Heart left ventricle (tissue), 16 donors: ENCODE data around the gene SNRPA. TPM values are rescaled to one million over a fixed set of nuclear protein-coding genes. Genes with fewer than 3 reads are reported as not detected.

ENCODE experiments used
- ATAC-seq, 4 donors: fragments of 200-7000 bp; cut with Tn5 transposase; one replicate each; pipeline ENCODE4 v1.9.1; 2020 to 2022; ENCODE audit warnings: moderate library complexity in 4 of 4, mild to moderate bottlenecking in 3 of 4, moderate number of reproducible peaks in 1 of 4
- DNase-seq, 5 donors: peaks; one replicate each; pipeline ENCODE4 v3.0.0-alpha.2; 2020
- H3K27ac ChIP-seq, 12 donors: fragments of 200-600 bp; sonication (generic) in 4 of 12; one replicate each; pipeline versions ENCODE4 v1.5.0 to v1.8.0; 2016 to 2022; ENCODE audit warnings: mild to moderate bottlenecking in 2 of 12
- H3K27me3 ChIP-seq, 9 donors: fragments of 200-600 bp; sonication (generic) in 2 of 9; one replicate each; pipeline versions ENCODE4 v1.5.1 to v1.8.0; 2016 to 2022; ENCODE audit warnings: mild to moderate bottlenecking in 3 of 9
- H3K36me3 ChIP-seq, 9 donors: fragments of 200-600 bp; sonication (generic) in 2 of 9; one replicate each; pipeline versions ENCODE4 v1.5.0 to v1.8.0; 2018 to 2022; ENCODE audit warnings: mild to moderate bottlenecking in 2 of 9
- H3K4me1 ChIP-seq, 12 donors: fragments of 200-600 bp; sonication (generic) in 4 of 12; one replicate each; pipeline versions ENCODE4 v1.5.0 to v1.8.0; 2016 to 2022; ENCODE audit warnings: mild to moderate bottlenecking in 3 of 12
- H3K4me3 ChIP-seq, 12 donors: fragments of 200-600 bp; sonication (generic) in 4 of 12; one replicate each; pipeline versions ENCODE4 v1.5.0 to v1.8.0; 2017 to 2022; ENCODE audit warnings: mild to moderate bottlenecking in 9 of 12, moderate library complexity in 4 of 12
- H3K9me3 ChIP-seq, 12 donors: fragments of 200-600 bp; sonication (generic) in 4 of 12; one replicate each; pipeline versions ENCODE4 v1.5.0 to v1.8.0; 2016 to 2022; ENCODE audit warnings: mild to moderate bottlenecking in 1 of 12
- CTCF ChIP-seq, 12 donors: fragments of 200-600 bp; sonication (generic) in 4 of 12; IDR thresholded peaks; one replicate each; pipeline versions ENCODE4 v1.5.0 to v1.8.0; 2018 to 2022; ENCODE audit warnings: antibody characterized with exemption in 12 of 12, mild to moderate bottlenecking in 5 of 12
- POLR2A ChIP-seq, 2 donors: fragments of 450-650 bp; IDR thresholded peaks; one replicate each; pipeline ENCODE4 v1.6.1; 2017; ENCODE audit warnings: antibody characterized with exemption in 2 of 2, mild to moderate bottlenecking in 2 of 2, moderate library complexity in 2 of 2
- WGBS, 4 donors: extraction: QIAGEN DNeasy Blood & Tissue Kit in 2 of 4; methylation state at CpG; one replicate each; pipeline versions ENCODE4 v1.1.5 to v1.1.7; 2013 to 2018; 5-methylcytosine and 5-hydroxymethylcytosine counted together
- intact Hi-C, 10 donors: fragments of 100-400 bp; cut with DNase I; formaldehyde crosslinking; loops; one replicate each; pipeline versions ENCODE4 v1.11.1 to v1.14.2; 2022
- long read RNA-seq, 3 donors: library from polyadenylated mRNA; unstranded; transcript quantifications; one replicate each; pipeline ENCODE4 v2.0.0, GENCODE V29; 2020 to 2021
- polyA plus RNA-seq, 2 donors: library from polyadenylated mRNA; stranded (reverse); fragments of 200-250 nt; gene quantifications; one replicate each; pipeline ENCODE4 v1.2.3, GENCODE V29; 2013
- total RNA-seq, 9 donors: library from RNA; depleted of rRNA in 2 of 9; stranded (reverse); fragments of >200 nt in 2 of 9; fragmentation: NEBNext Ultra II Directional in 3 of 9; extraction: Animal tissue kit (Norgen Biotek cat#: 25700) in 3 of 9; gene quantifications; one replicate each; pipeline versions ENCODE4 v1.1.0 to v1.2.4, GENCODE V29; 2016 to 2023
- donor health status: ischemic (EF 13 %, LVEDD 7.1; RV severe dilation, severe dysfunction).
- donor health status: healthy with polysubstance abuse.
- donor health status: DM: no; HTN: yes; CAD: no.
- donor health status: DM: no; HTN: no; CAD: no.
- donor health status: ischemic (EF 25% LVEDD 6.9; RV normal size, moderate dysfunction).
- donor health status: ischemic (EF 25% LVEDD 5.7; RV mildly dilated, moderate dysfunction).
- donor health status: healthy.
- donor health status: DM: yes; HTN: yes; CAD: no.
- donor health status: ischemic (EF 35%, LVEDD 5.7; RV mildly dilated, moderate dysfunction).
- donor health status: nonischemic (EF 11% LVEDD 7.7; RV severe dilation, severe dysfunction).
- donor health status: DM: yes; HTN: yes; CAD: no.
- donor health status: PGD.
- donor health status: ischemic (EF 29% LVEDD 5.4; RV normal size, mild dysfunction).
- donor health status: nonischemic (EF 23%, LVEDD 6.1; RV moderate dilation, normal function).

SNRPA gene
- total RNA-seq (10 to 100 TPM; 22.5 to 50.2 (median 31.6) TPM), polyA plus RNA-seq (10 to 100 TPM; 23.5 to 32.3 TPM)
- long read RNA-seq, donor 1, transcript SNRPA-201 (6 exons, 1,621 nt), result major isoform, 6 of 8 reads
- long read RNA-seq, donor 1, partial matches to known transcripts, result 1 of 8 reads
- long read RNA-seq, donor 1, other reads (novel, unspliced or antisense), result 1 of 8 reads
- long read RNA-seq, donor 2, transcript SNRPA-201 (6 exons, 1,621 nt), result major isoform, 12 of 17 reads
- long read RNA-seq, donor 2, partial matches to known transcripts, result 5 of 17 reads
- long read RNA-seq, donor 2, other reads (novel, unspliced or antisense), result 0 of 17 reads
- long read RNA-seq, donor 3, transcript SNRPA-201 (6 exons, 1,621 nt), result major isoform, 6 of 9 reads
- long read RNA-seq, donor 3, partial matches to known transcripts, result 3 of 9 reads
- long read RNA-seq, donor 3, other reads (novel, unspliced or antisense), result 0 of 9 reads

DNA sequence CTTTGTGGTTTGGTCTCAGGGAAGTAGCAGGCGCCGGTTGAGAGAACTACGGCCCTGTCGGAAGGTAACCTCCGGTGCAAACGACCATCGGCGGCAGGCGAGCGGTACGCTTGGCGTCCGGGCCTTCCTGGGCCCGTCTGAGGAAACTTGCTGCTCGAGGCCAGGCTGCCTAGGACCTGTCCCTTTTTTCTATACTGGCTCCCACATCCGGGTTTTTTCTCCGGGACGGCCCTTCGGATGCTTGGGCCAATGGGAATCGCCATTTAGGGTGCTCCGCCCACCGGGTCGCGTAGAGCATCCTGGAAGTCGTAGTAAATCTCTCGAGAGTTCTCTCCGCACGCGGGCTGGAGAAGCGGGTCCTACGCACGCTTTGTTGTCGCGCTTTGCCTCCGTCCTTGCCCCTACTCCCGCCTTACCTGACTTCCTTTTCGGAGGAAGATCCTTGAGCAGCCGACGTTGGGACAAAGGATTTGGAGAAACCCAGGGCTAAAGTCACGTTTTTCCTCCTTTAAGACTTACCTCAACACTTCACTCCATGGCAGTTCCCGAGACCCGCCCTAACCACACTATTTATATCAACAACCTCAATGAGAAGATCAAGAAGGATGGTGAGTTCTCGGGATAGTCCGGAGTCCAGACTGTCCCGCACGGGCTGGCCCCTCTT is at the start of gene SNRPA:
SNRPA (plus strand) TSS at position 330 of the 664 bp plus-strand sequence; CDS start at position 536, 206 bp downstream.
- no peaks in the 10 kb centered on the region for H3K27me3 ChIP-seq
- H3K4me1 ChIP-seq, result peaks cover 2 to 72% (median 39%) of the 10 kb centered on the region in 12 donors
- peak within 1 kb of the TSS; percentile 38 to 85 (median 71) for H3K4me3 ChIP-seq
- intact Hi-C loops, result loop anchor here in 7 of 10 donors (1.0 to 5.0 kb wide), 10 partner anchors 26 to 68 kb away; partner anchors contain the start of genes EGLN2 (in 4 of the 7), COQ8B (in 2 of the 7), ITPKC (in 2 of the 7) and RAB4B (in 2 of the 7)
- H3K36me3 ChIP-seq, result peaks cover 0 to 14% (median 4%) of the 10 kb centered on the region in 9 donors
- no peaks in the 10 kb centered on the region for H3K9me3 ChIP-seq
- TF ChIP-seq CTCF (IDR thresholded peaks at IDR 0.05) (no peak), POLR2A (IDR thresholded peaks at IDR 0.05) (peak; percentile 0 to 67)
- 0% methylated on average over 23 to 46 of the region's 46 CpGs for WGBS, 4 donors
- peak; percentile 96 to 98 (median 97) for DNase-seq
- peak within 1 kb of the TSS; percentile 90 to 100 (median 96) for H3K27ac ChIP-seq
- peak; percentile 87 to 89 (median 88) for ATAC-seq

DNA sequence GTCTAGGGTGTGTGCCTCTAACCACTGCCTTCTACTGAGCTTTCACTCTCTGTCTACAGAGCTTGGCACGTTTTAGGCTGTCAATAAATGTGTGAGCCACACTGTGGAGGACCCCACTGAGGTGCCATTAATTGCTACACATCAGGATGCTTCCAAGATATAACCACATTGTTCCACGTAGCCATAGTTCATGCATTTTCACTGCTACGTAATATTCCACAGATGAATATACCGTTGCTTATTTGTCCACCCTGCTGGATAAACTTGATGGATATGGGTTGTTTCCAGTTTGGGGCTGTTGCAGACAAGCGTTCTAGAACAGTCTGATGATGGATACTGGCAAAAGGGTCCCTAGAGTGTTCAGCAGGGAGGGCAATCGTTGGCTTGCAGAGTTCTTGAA is 49.2 kb upstream of the SNRPA start:
- Histone ChIP-seq H3K4me3 (no peak overlapping the region), H3K27me3 (no peaks in the 10 kb centered on the region), H3K27ac (peak overlapping the region in 2 of 12 donors; percentile 15 to 53), H3K36me3 (peaks cover 0 to 89% (median 60%) of the 10 kb centered on the region in 9 donors), H3K9me3 (no peaks in the 10 kb centered on the region), H3K4me1 (peaks cover 0 to 24% (median 9%) of the 10 kb centered on the region in 12 donors)
- WGBS, 4 donors, result 97 to 98% (median 97%) methylated on average over 6 of the region's 6 CpGs
- no peak for DNase-seq
- intact Hi-C loops, result no loop called here
- TF ChIP-seq POLR2A (IDR thresholded peaks at IDR 0.05) (no peak), CTCF (IDR thresholded peaks at IDR 0.05) (no peak)
- ATAC-seq, result no peak

DNA sequence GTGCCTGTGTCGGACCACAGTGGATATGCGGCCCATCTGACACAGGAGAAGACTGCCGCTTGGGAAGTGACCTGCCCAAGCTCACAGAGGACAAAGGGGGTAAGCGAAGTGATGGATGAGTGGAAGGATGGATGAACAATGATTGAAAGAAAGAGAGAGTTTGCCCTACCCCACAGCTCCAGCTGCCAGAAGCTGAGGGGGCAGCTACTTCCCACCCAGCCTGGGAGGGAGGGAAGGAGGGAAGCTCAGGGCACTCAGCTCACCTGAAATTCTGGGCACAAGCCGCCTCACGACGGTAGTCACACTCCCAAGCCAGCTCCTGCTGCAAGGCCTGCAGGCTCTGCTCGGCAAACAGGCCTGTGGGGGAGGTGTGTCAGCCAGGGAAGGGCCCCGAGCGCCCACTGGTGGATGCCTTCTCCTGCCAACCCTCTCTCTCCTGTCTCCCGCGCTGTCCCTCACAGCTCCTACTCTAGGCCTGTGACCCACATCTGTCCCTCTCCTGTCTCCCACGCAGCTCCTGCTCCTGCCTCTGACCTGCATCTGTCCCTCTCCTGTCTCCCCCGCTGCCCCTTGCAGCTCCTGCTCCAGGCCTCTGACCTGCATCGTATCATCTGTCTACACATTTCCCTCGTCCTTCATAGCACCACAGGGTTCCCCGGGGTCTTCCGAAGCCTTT is 48.5 kb upstream of the SNRPA start:
- peak overlapping the region in 6 of 12 donors; percentile 34 to 68 (median 48) for H3K27ac ChIP-seq

More for the DNA sequence above, 48.5 kb upstream of the SNRPA start:
- DNase-seq (peak in 3 of 5 donors; percentile 59 to 71 (median 65)), ATAC-seq (peak; percentile 57 to 83 (median 73))
- peaks cover 0 to 29% (median 9%) of the 10 kb centered on the region in 12 donors for H3K4me1 ChIP-seq
- H3K9me3 ChIP-seq, result no peaks in the 10 kb centered on the region
- H3K36me3 ChIP-seq, result peaks cover 0 to 86% (median 60%) of the 10 kb centered on the region in 9 donors
- TF ChIP-seq CTCF (IDR thresholded peaks at IDR 0.05) (peak in 11 of 12 donors; percentile 13 to 53 (median 37)), POLR2A (IDR thresholded peaks at IDR 0.05) (no peak)
- no peak overlapping the region for H3K4me3 ChIP-seq
- intact Hi-C loops, result no loop called here
- no peaks in the 10 kb centered on the region for H3K27me3 ChIP-seq
- 63 to 75% (median 68%) methylated on average over 16 to 18 of the region's 18 CpGs for WGBS, 4 donors
